Uterus (tissue), 4 donors: Measurements from ENCODE around the gene MED1. TPM values are rescaled to one million over a fixed set of nuclear protein-coding genes. Genes with fewer than 3 reads are reported as not detected.
"Not testable (repeated sequence)": the region's sequence is repeated elsewhere in the genome, so short reads cannot be mapped to it uniquely, and the experiment has no call there.

Source experiments
- DNase-seq, 2 donors: peaks; one replicate each; pipeline ENCODE4 v3.0.0-alpha.2; 2019 to 2020
- H3K27ac ChIP-seq, 2 donors: fragments of 200-600 bp; sonication (generic); 1 replicate in 1 of 2; 2 replicates in 1 of 2; pipeline ENCODE4 v1.5.1; 2016 to 2018
- H3K27me3 ChIP-seq, 2 donors: fragments of 200-600 bp; sonication (generic); one replicate each; pipeline ENCODE4 v1.5.1; 2018 to 2019; ENCODE audit warnings: control low read depth in 1 of 2
- H3K36me3 ChIP-seq, 2 donors: fragments of 200-600 bp; sonication (generic); one replicate each; pipeline ENCODE4 v1.5.1; 2019; ENCODE audit warnings: control low read depth in 1 of 2
- H3K4me1 ChIP-seq, 2 donors: fragments of 200-600 bp; sonication (generic); one replicate each; pipeline ENCODE4 v1.5.1; 2018 to 2019; ENCODE audit warnings: control low read depth in 1 of 2
- H3K4me3 ChIP-seq, 2 donors: fragments of 200-600 bp; sonication (generic); 1 replicate in 1 of 2; 2 replicates in 1 of 2; pipeline ENCODE4 v1.5.1; 2018 to 2019; ENCODE audit warnings: mild to moderate bottlenecking in 1 of 2
- H3K9me3 ChIP-seq, 2 donors: fragments of 200-600 bp; sonication (generic); one replicate each; pipeline ENCODE4 v1.5.1; 2019; ENCODE audit warnings: control low read depth in 1 of 2
- CTCF ChIP-seq, 4 experiments: fragments of 200-600 bp in 2 of 4; fragments of 450-650 bp in 2 of 4; sonication (generic) in 2 of 4; IDR thresholded peaks; one replicate each; pipeline ENCODE4 v1.5.1; 2016 to 2019; ENCODE audit warnings: antibody characterized with exemption in 4 of 4, mild to moderate bottlenecking in 2 of 4, moderate library complexity in 1 of 4
- POLR2A ChIP-seq, 2 donors: fragments of 450-650 bp; IDR thresholded peaks; one replicate each; pipeline ENCODE4 v1.6.1; 2016; ENCODE audit warnings: antibody characterized with exemption in 2 of 2, mild to moderate bottlenecking in 1 of 2, moderate library complexity in 1 of 2
- intact Hi-C: fragments of 100-400 bp; cut with DNase I; formaldehyde crosslinking; loops from one replicate; pipeline ENCODE4 v1.15.1; 2023; ENCODE audit warnings: low total_unique reads
- total RNA-seq, 4 donors: library from RNA; depleted of rRNA in 3 of 4; stranded (reverse); fragments of >200 nt in 3 of 4; gene quantifications; one replicate each; pipeline versions ENCODE4 v1.1.0 to v1.2.4, GENCODE V29; 2014 to 2023
- donor health status: DM: yes; HTN: yes; CAD: no.

Gene MED1
- total RNA-seq, 4 donors from 2014 or later, result 19.7 to 49.6 (median 25.9) TPM

GRCh38 chr17:39380144-39380543 is 70.9 kb downstream of the MED1 start:
- no peak for DNase-seq
- no peak for TF ChIP-seq CTCF (IDR thresholded peaks at IDR 0.05)
- no peak for TF ChIP-seq POLR2A (IDR thresholded peaks at IDR 0.05)
- Histone ChIP-seq H3K9me3 (no peaks in the 10 kb centered on the region), H3K4me1 (peaks cover 0 to 4% of the 10 kb centered on the region in 2 donors), H3K36me3 (no peaks in the 10 kb centered on the region), H3K4me3 (no peak overlapping the region), H3K27ac (no peak overlapping the region), H3K27me3 (no peaks in the 10 kb centered on the region)
- intact Hi-C loops, result no loop called here

- TF ChIP-seq POLR2A (IDR thresholded peaks at IDR 0.05), result no peak
- no peak for TF ChIP-seq CTCF (IDR thresholded peaks at IDR 0.05)
- Histone ChIP-seq H3K27me3 (no peaks in the 10 kb centered on the region), H3K36me3 (no peaks in the 10 kb centered on the region), H3K27ac (no peak overlapping the region), H3K4me1 (peaks cover 0 to 4% of the 10 kb centered on the region in 2 donors), H3K4me3 (no peak overlapping the region), H3K9me3 (no peaks in the 10 kb centered on the region)
- intact Hi-C loops, result no loop called here
- no peak for DNase-seq
Observed at GRCh38 chr17:39376434-39376833, 74.6 kb downstream of the MED1 start.

- DNase-seq, H3K4me1 ChIP-seq, intact Hi-C loops, H3K9me3 ChIP-seq, H3K36me3 ChIP-seq, H3K27me3 ChIP-seq, H3K27ac ChIP-seq, H3K4me3 ChIP-seq: not testable (repeated sequence)
Observed at GRCh38 chr17:39367805-39368204, 83.3 kb downstream of the MED1 start.

- TF ChIP-seq POLR2A (IDR thresholded peaks at IDR 0.05), result no peak
- Histone ChIP-seq H3K36me3 (no peaks in the 10 kb centered on the region), H3K4me1 (no peaks in the 10 kb centered on the region), H3K27me3 (no peaks in the 10 kb centered on the region), H3K4me3 (no peak overlapping the region), H3K9me3 (no peaks in the 10 kb centered on the region), H3K27ac (peak overlapping the region; percentile 63 to 76)
- intact Hi-C loops, result no loop called here
- no peak for DNase-seq
Observed at GRCh38 chr17:39365872-39366271, 85.2 kb downstream of the MED1 start.

GRCh38 chr17:39365242-39365641 is 85.8 kb downstream of the MED1 start:
- intact Hi-C loops, result no loop called here
- no peaks in the 10 kb centered on the region for H3K36me3 ChIP-seq
- no peaks in the 10 kb centered on the region for H3K9me3 ChIP-seq
- no peaks in the 10 kb centered on the region for H3K4me1 ChIP-seq
- no peak for TF ChIP-seq CTCF (IDR thresholded peaks at IDR 0.05)
- no peak for TF ChIP-seq POLR2A (IDR thresholded peaks at IDR 0.05)
- H3K4me3 ChIP-seq, result no peak overlapping the region
- peak overlapping the region; percentile 63 to 76 for H3K27ac ChIP-seq
- no peak for DNase-seq
- H3K27me3 ChIP-seq, result no peaks in the 10 kb centered on the region

- no peaks in the 10 kb centered on the region for H3K27me3 ChIP-seq
- intact Hi-C loops, result no loop called here
- H3K36me3 ChIP-seq, result no peaks in the 10 kb centered on the region
- no peak overlapping the region for H3K4me3 ChIP-seq
- H3K9me3 ChIP-seq, result no peaks in the 10 kb centered on the region
- peak overlapping the region; percentile 38 to 76 for H3K27ac ChIP-seq
- H3K4me1 ChIP-seq, result no peaks in the 10 kb centered on the region
- DNase-seq, result no peak
- no peak for TF ChIP-seq CTCF (IDR thresholded peaks at IDR 0.05)
- TF ChIP-seq POLR2A (IDR thresholded peaks at IDR 0.05), result no peak
Observed at GRCh38 chr17:39364236-39365025, 86.6 kb downstream of the MED1 start.
